Measurements from ENCODE around the gene GNB4.

GNB4 gene

DNA sequence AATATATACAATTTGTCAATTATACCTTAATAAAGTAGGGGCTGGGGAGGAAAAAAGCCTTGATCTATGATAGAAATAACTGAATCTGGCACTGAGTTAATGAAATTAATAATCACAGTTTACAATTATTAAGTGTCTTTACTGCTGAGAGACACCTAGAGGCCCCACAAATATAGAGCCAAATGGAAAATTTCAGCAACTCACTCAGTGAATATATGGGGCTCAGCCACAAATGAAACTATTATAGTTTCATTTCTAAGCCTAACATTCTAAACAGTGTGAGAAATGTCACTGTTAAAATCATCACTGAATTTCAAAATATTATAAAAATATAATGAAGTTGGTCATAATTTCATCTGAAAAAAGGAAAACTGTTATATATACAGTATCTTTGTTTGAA, 40.3 kb downstream of the GNB4 start:
- DNase-seq: no peak
- Histone ChIP-seq H3K27ac (no peak overlapping the region), H3K4me3 (ENCODE audit: low read depth, low read length) (no peak overlapping the region), H3K27me3 (replicated peaks) (no peaks in the 10 kb centered on the region), H3K36me3 (replicated peaks) (peaks cover 16% of the 10 kb centered on the region)
- TF ChIP-seq, protein P1, sequence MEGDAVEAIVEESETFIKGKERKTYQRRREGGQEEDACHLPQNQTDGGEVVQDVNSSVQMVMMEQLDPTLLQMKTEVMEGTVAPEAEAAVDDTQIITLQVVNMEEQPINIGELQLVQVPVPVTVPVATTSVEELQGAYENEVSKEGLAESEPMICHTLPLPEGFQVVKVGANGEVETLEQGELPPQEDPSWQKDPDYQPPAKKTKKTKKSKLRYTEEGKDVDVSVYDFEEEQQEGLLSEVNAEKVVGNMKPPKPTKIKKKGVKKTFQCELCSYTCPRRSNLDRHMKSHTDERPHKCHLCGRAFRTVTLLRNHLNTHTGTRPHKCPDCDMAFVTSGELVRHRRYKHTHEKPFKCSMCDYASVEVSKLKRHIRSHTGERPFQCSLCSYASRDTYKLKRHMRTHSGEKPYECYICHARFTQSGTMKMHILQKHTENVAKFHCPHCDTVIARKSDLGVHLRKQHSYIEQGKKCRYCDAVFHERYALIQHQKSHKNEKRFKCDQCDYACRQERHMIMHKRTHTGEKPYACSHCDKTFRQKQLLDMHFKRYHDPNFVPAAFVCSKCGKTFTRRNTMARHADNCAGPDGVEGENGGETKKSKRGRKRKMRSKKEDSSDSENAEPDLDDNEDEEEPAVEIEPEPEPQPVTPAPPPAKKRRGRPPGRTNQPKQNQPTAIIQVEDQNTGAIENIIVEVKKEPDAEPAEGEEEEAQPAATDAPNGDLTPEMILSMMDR (IDR thresholded peaks at IDR 0.05; ENCODE audit: low read depth, low read length, missing control alignments): no peak
- in situ Hi-C loops (cut with HindIII; ENCODE audit: low pct_ligation_motif_present, low sequenced_read_pairs): no loop called here

DNA sequence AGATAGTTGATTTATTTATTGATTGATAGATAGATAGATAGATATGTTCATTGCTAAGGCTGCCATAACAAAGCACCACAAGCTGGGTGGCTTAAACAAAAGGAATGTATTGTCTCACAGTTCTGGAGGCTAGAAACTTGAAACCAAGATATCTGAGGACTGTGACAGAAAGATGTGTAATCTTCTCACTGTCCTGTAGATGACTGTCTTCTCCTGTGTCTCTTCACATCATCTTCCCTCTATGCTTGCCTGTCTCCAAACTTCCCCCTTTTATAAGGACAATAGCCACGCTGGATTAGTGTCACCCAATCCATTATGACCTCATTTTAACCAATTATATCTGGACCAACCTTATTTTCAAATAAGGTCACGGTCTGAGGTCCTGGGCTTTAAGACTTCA, 40.9 kb downstream of the GNB4 start:
- peak overlapping the region; percentile 5 for H3K27ac ChIP-seq
- H3K27me3 ChIP-seq (replicated peaks): no peaks in the 10 kb centered on the region
- TF ChIP-seq, protein P1 (IDR thresholded peaks at IDR 0.05; ENCODE audit: low read depth, low read length, missing control alignments): peak; percentile 12
- no peak overlapping the region for H3K4me3 ChIP-seq (ENCODE audit: low read depth, low read length)
- peak; percentile 25 for DNase-seq
- in situ Hi-C loops (cut with HindIII; ENCODE audit: low pct_ligation_motif_present, low sequenced_read_pairs): no loop called here
- peaks cover 14% of the 10 kb centered on the region for H3K36me3 ChIP-seq (replicated peaks)

DNA sequence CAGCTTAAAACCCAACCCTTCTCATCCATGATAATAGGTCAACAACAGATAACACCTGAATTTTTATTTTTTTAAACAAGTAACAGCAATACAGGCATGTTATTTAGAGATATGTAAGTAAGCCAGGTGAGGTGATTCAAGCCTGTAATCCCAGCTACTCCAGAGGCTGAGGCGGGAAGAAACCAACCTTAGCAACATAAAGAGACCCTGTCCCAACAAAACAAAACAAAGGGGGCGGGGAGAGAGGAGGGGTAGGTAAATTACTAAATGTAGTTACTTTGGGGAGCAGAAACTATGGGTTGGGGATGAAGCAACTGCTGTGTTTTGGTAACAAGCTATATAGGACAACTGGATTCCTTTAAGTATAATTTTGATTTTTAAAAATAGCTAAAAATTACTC, 47.0 kb downstream of the GNB4 start:
- Histone ChIP-seq H3K4me3 (ENCODE audit: low read depth, low read length) (no peak overlapping the region), H3K36me3 (replicated peaks) (peaks cover 16% of the 10 kb centered on the region), H3K27me3 (replicated peaks) (no peaks in the 10 kb centered on the region), H3K27ac (no peak overlapping the region)
- TF ChIP-seq, protein P1 (IDR thresholded peaks at IDR 0.05; ENCODE audit: low read depth, low read length, missing control alignments): no peak
- DNase-seq: no peak
- in situ Hi-C loops (cut with HindIII; ENCODE audit: low pct_ligation_motif_present, low sequenced_read_pairs): no loop called here

DNA sequence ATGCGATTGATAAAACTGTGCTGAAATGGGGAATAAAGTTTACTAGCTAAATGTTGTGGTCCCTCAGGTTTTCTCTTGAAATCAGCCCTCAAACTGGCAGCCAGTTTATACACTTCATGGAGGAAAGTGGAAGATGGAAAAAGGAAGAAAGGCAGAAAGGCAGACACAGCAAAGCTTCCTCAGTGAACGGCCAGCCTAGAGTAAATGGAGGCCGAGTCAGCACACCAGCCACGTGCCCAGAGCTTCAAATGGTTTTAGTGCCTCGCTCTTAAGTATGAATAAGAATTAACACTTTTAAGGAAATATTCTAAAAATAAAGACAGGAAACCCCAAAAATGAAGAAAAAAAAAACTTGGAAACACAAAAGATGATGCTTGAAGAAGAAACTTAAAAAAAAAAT, 48.3 kb downstream of the GNB4 start:
- H3K4me3 ChIP-seq (ENCODE audit: low read depth, low read length): no peak overlapping the region
- TF ChIP-seq, protein P1 (IDR thresholded peaks at IDR 0.05; ENCODE audit: low read depth, low read length, missing control alignments): no peak
- H3K36me3 ChIP-seq (replicated peaks): peaks cover 19% of the 10 kb centered on the region
- no peaks in the 10 kb centered on the region for H3K27me3 ChIP-seq (replicated peaks)
- in situ Hi-C loops (cut with HindIII; ENCODE audit: low pct_ligation_motif_present, low sequenced_read_pairs): no loop called here
- no peak overlapping the region for H3K27ac ChIP-seq
- DNase-seq: no peak

DNA sequence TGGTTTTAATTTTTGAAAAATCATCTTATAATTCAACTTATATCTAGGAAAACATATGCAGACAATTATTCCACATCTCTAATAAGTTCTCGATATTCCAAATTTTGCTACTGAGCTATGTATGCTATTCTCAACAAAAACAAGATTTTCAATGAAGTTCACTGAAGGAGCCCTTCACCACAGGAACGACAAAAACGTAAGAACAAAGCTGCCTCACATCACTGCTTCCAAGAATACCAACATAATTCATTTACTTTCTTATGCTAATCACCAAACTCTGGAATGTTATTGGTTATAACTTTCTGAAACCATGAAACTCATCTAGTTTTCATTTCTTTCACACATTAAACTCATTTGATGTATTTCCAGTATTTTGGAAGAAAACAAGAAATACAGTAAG, 49.7 kb downstream of the GNB4 start:
- H3K36me3 ChIP-seq (replicated peaks): peaks cover 15% of the 10 kb centered on the region
- no peaks in the 10 kb centered on the region for H3K27me3 ChIP-seq (replicated peaks)
- DNase-seq: no peak
- in situ Hi-C loops (cut with HindIII; ENCODE audit: low pct_ligation_motif_present, low sequenced_read_pairs): no loop called here
- TF ChIP-seq, protein P1 (IDR thresholded peaks at IDR 0.05; ENCODE audit: low read depth, low read length, missing control alignments): no peak
- no peak overlapping the region for H3K4me3 ChIP-seq (ENCODE audit: low read depth, low read length)
- H3K27ac ChIP-seq: no peak overlapping the region

DNA sequence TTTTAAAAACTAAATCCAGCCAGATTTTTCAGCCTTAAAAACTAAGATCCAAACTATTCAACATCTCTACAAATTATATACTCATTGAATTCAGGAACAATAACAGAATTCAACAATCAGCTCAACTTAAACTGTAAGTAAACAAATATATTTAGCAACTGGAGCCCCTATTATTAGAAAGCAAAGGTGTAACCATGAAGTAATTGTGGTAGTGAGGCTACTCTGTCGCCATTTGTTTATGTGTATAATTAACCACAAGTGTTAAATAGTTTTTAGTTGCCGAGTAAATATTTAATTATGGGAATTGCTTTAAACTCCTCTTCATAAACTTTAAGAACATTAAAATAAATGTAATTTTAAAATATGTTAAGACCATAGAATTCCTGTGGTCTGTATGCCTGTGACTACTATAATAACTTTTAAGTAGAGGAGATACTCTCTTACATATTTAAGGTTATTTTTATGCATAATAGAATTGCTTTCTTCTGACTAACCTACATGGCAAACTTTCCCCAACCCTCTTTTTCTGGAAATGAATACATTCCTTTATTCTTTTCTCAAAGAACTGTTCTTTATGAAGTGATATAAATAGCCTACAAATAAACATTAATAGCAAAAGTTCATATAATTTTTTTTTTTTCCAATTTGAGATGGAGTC, 52.6 kb downstream of the GNB4 start:
- H3K4me3 ChIP-seq (ENCODE audit: low read depth, low read length): no peak overlapping the region
- H3K27me3 ChIP-seq (replicated peaks): no peaks in the 10 kb centered on the region
- peaks cover 13% of the 10 kb centered on the region for H3K36me3 ChIP-seq (replicated peaks)
- TF ChIP-seq, protein P1 (IDR thresholded peaks at IDR 0.05; ENCODE audit: low read depth, low read length, missing control alignments): no peak
- in situ Hi-C loops (cut with HindIII; ENCODE audit: low pct_ligation_motif_present, low sequenced_read_pairs): no loop called here
- DNase-seq: no peak
- H3K27ac ChIP-seq: peak overlapping the region; percentile 39
